Fibroblast of villous mesenchyme (primary cell): ENCODE results near the gene IL1RN. TPM values are rescaled to one million over a fixed set of nuclear protein-coding genes. Genes with fewer than 3 reads are reported as not detected.

Source experiments
- DNase-seq: peaks from one replicate; pipeline ENCODE4 v3.0.0-alpha.2; 2010; ENCODE audit warnings: low read depth
- H3K4me3 ChIP-seq: 2 replicates; pipeline ENCODE4 v1.5.1; 2011; ENCODE audit warnings: low read depth, mild to moderate bottlenecking, low read length
- CTCF ChIP-seq: IDR thresholded peaks from 2 replicates; pipeline ENCODE4 v1.5.1; 2012; ENCODE audit warnings: low read depth, mild to moderate bottlenecking, low read length; ENCODE audit not compliant: insufficient read depth
- small RNA-seq: library from RNA; depleted of rRNA; stranded (forward); fragments of <200 nt; gene quantifications from one replicate; pipeline ENCODE3, GENCODE V24; 2012
- total RNA-seq: library from RNA; depleted of rRNA; stranded (reverse); fragments of >200 nt; gene quantifications from 2 replicates; pipeline ENCODE4 v1.2.3, GENCODE V29; 2012

The IL1RN gene
- total RNA-seq, 1 donor: not detected

DNA sequence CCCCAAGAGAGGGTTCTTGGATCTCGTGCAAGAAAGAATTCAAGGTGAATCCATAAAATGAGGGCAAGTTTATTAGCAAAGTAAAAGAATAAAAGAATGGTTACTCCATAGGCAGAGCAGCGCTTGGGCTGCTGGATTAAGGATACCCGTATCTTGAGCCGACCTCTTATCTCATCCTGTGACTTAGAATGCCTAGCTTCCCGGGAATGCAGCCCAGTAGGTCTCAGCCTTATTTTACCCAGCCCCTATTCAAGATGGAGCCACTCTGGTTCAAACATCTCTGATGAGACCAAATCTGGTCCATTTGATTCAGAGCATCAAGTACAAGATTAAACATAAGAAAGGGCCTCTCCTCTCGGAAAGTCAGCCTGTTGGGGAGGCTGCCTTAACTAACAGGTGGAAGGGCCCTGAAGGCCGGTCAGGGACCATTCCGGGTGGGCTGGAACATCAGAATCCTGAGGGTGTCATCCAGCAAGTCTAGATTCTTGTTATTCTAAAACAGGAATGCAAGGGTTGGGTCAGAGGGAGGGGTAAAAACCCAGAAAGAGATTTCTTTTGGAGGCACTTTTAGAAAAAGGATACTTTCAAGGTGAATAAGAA is 52.1 kb downstream of the IL1RN start:
- no peak overlapping the region for H3K4me3 ChIP-seq
- no peak for TF ChIP-seq CTCF
- no peak for DNase-seq

DNA sequence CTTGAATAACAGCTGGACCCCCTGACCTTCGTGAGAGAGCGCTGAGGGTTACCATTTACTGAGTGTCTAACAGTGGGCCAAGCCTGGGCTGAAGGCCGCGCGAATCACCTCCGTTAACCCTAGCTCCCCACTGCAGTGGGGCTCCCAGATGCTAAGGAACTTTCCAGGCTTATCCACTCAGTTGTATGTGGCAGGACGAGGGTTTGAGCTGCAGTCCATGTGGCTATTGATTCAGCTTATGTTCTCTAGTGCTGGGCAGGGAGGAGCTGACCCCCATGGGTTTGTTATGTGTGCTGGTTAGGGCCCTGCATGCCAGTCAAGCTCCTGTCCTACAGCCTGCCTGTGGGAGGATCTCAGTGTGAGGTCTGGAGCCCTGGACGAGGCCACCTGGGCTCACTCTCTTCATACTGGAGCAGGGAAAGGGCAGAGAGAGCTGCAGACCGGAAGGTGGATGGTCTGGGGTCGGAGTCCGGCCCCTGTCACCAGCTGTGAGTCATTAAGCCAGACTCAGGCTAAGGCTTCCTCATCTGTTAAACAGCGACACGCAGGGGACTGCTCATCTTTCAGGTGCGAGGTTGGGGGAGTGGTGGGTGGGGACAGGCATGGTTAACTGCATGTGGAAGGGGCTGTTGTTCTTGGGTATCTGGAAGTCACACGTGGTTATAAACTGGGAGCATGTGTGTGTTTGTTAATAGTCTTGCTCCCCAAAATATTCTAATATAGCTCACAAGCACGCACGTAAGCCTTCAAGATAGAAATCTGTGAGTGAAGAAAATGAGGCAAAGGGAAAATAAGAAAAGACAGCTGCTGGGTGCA is 52.9 kb downstream of the IL1RN start:
- no peak for DNase-seq
- TF ChIP-seq CTCF: no peak
- H3K4me3 ChIP-seq: no peak overlapping the region

GRCh38 chr2:113181258-113182051 is 54.1 kb downstream of the IL1RN start:
- no peak overlapping the region for H3K4me3 ChIP-seq
- DNase-seq: no peak
- TF ChIP-seq CTCF: no peak

DNA sequence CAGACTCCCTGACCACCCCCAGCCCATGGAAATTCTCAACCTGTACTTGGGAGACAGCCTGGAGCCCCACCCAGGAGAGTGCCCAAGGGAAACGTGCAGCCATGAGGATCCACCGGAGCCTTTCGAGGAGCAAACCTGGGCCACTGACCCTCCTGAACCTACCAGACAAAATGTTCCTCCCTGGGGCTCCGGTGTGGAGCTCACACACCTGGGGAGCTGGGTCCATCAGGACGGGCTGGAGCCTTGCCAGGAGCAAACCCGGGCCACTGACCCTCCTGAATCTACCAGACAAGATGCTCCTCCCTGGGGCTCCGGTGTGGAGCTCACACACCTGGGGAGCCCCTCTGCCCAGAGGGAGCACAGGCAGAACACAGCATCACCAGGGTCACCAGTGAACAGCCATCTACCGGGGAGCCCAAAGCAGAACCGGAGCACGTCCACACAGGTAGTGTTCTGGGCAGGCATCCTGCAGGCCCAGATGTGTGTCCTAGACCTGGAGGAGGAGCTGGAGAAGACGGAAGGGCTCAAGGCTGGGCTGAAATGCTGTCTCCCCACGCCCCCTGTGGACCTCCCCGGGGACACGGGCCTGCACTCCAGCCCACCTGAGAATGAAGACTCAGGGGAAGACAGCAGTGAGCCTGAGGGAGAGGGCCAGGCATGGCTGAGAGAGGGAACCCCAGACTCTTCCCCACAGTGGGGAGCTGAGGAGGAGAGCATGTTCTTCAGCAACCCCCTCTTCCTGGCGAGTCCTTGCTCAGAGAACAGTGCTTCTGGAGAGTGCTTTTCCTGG is 55.3 kb downstream of the IL1RN start:
- TF ChIP-seq CTCF: no peak
- no peak for DNase-seq

GRCh38 chr2:113183264-113183663 is 55.9 kb downstream of the IL1RN start:
- no peak overlapping the region for H3K4me3 ChIP-seq
- DNase-seq: no peak
- TF ChIP-seq CTCF: no peak

More for the DNA sequence above, 55.3 kb downstream of the IL1RN start:
- H3K4me3 ChIP-seq: no peak overlapping the region

Small RNA genes within 50 kb of the gene (small RNA-seq; reads per million reads assigned to genes)
- not detected for gene RNU6-1180P

Other genes starting within 250 kb of the IL1RN start
- 0.32 TPM in 1 of 2 replicates, not detected in the other for gene IL37, start 216.4 kb upstream of the IL1RN start, total RNA-seq
- gene IL36G, start 149.6 kb upstream of the IL1RN start, total RNA-seq: not detected in 2 replicates
- not detected in 2 replicates for gene IL36A, start 122.1 kb upstream of the IL1RN start, total RNA-seq
- gene IL36B, start 74.7 kb upstream of the IL1RN start, total RNA-seq: not detected in 2 replicates
- gene IL36RN, start 68.4 kb upstream of the IL1RN start, total RNA-seq: not detected in 2 replicates
- gene IL1F10, start 59.6 kb upstream of the IL1RN start, total RNA-seq: not detected in 2 replicates
- gene PSD4, start 46.4 kb downstream of the IL1RN start, total RNA-seq: 2.9 and 4.7 TPM in 2 replicates
- 1.3 and 1.9 TPM in 2 replicates for gene PAX8, start 151.3 kb downstream of the IL1RN start, total RNA-seq